Fibroblast of villous mesenchyme (primary cell): ENCODE data around the gene CBX7. TPM values are rescaled to one million over a fixed set of nuclear protein-coding genes. Genes with fewer than 3 reads are reported as not detected.

Experiments
- DNase-seq: peaks from one replicate; pipeline ENCODE4 v3.0.0-alpha.2; 2010; ENCODE audit warnings: low read depth
- H3K4me3 ChIP-seq: 2 replicates; pipeline ENCODE4 v1.5.1; 2011; ENCODE audit warnings: low read depth, mild to moderate bottlenecking, low read length
- CTCF ChIP-seq: IDR thresholded peaks from 2 replicates; pipeline ENCODE4 v1.5.1; 2012; ENCODE audit warnings: low read depth, mild to moderate bottlenecking, low read length; ENCODE audit not compliant: insufficient read depth
- total RNA-seq: library from RNA; depleted of rRNA; stranded (reverse); fragments of >200 nt; gene quantifications from 2 replicates; pipeline ENCODE4 v1.2.3, GENCODE V29; 2012

The CBX7 gene
- total RNA-seq, 1 donor: 5.2 TPM

- H3K4me3 ChIP-seq: no peak overlapping the region
- no peak for DNase-seq
- TF ChIP-seq CTCF: no peak
These were observed 22.3 kb downstream of the CBX7 start for GRCh38 chr22:39130152-39130704.

GRCh38 chr22:39129746-39130145, 22.7 kb downstream of the CBX7 start:
- TF ChIP-seq CTCF: no peak
- DNase-seq: no peak
- no peak overlapping the region for H3K4me3 ChIP-seq

- no peak for TF ChIP-seq CTCF
- H3K4me3 ChIP-seq: no peak overlapping the region
- DNase-seq: no peak
These were observed 23.4 kb downstream of the CBX7 start for GRCh38 chr22:39129081-39129480.

GRCh38 chr22:39128508-39128907, 24.0 kb downstream of the CBX7 start:
- H3K4me3 ChIP-seq: no peak overlapping the region
- no peak for DNase-seq
- TF ChIP-seq CTCF: no peak

- no peak for DNase-seq
- H3K4me3 ChIP-seq: no peak overlapping the region
- no peak for TF ChIP-seq CTCF
These were observed 26.9 kb downstream of the CBX7 start for GRCh38 chr22:39125622-39126021.

GRCh38 chr22:39123751-39124581, 28.5 kb downstream of the CBX7 start:
- DNase-seq: no peak
- no peak overlapping the region for H3K4me3 ChIP-seq
- TF ChIP-seq CTCF: no peak
